ENCODE data around the gene AMIGO3.
"Not testable (repeated sequence)": the region's sequence is repeated elsewhere in the genome, so short reads cannot be mapped to it uniquely, and the experiment has no call there.

AMIGO3 gene

GRCh38 chr3:49719214-49719884 is at the start of gene AMIGO3:
TSS of gene AMIGO3 (minus strand) at chr3:49719684. CDS start at chr3:49719465, 219 bp downstream.
- peak; percentile 85 for DNase-seq

DNA sequence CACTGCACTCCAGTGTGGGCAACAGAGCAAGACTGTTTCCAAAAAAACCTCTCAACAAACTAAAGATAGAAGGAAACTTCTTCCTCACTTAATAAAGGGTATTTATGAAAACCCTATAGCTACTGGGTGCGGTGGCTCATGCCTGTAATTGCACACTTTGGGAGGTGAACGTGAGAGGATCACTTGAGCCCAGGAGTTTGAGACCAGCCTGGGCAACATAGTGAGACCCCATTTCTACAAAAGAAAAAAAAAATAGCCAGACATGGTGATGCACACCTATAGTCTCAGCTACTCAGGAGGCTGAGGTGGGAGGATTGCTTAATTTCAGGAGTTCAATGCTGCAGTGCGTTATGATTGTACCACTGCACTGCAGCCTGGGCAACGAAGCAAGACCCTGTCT is 44.5 kb upstream of the AMIGO3 start:
- DNase-seq: no peak

DNA sequence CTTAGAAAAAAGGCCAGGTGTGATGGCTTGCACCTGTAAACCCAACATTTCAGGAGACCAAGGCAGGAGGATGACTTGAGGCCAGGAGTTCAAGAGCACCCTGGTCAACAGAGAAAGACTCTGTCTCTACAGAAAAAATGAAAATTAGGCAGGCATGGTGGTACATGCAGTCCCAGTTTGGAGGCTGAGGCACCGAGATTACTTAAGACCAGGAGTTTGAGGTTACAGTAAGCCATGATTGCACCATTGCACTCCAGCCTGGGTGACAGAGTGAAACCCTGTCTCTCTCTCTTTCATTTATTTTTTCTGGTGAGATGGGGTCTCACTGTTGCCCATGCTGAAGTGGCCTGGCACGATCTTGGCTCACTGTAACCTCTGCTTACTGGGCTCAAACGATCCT is 42.2 kb upstream of the AMIGO3 start:
- no peak for DNase-seq

DNA sequence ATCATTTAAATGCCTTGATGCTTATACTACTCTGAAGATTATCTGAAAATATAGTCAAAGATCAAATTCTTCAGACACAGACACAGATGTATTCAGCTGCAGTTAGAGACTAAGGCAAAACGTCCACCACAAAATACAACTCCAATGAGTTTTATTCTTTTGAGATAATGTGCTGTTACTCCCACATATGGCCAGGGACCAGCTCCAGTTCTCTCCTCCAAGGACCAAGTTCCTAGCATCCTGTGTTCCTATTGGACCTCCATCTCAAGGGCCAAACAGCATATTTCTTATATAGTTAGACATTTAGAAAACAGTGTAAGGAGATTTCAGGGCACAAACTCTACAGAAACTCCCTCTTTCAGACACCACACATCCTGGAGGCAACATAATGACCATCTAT is 39.7 kb upstream of the AMIGO3 start:
- DNase-seq: no peak

GRCh38 chr3:49757197-49757596 is 37.7 kb upstream of the AMIGO3 start:
- DNase-seq: no peak

DNA sequence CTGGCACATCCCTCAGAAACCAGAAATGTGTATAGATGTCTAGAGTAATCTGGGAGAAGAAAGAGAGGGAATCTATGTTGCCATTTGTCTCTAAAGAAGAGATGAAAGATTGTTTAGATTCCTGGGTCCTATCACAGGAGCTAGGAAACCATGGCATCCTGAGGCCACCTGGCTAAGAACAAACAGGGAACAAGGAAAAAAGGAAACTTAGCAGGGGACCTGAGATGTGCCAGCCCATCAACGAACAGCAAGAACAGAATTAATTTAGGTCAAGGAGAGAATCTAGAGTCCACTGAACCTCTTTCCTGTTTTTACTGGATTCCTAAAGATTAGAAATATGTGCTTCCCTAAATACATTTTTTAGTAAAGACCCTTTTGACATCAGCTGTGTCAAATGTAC is 36.6 kb upstream of the AMIGO3 start:
- DNase-seq: no peak

- no peak for DNase-seq
Measured at GRCh38 chr3:49754536-49754935, 35.1 kb upstream of the AMIGO3 start.

- no peak for DNase-seq
Measured at GRCh38 chr3:49751501-49751900, 32.0 kb upstream of the AMIGO3 start.

DNA sequence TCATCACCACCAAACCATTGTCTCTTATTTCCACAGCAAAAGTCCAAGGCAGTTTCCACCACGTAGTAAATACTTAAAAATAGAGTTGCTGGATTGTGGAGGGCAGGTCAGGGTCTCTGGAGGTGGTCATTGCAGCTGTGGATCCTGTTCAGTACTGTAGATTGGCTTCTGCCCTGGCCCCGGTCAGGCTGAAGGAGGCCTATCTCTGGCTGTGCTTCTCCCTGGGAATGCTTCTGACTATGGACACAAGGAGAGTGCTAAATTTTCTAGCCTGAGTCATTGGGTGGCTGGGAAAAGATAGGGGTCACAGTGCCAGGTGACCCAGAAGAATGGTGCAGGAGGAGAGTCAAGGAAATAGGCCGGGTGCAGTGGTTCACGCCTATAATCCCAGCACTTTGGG is 30.6 kb upstream of the AMIGO3 start:
- no peak for DNase-seq

DNA sequence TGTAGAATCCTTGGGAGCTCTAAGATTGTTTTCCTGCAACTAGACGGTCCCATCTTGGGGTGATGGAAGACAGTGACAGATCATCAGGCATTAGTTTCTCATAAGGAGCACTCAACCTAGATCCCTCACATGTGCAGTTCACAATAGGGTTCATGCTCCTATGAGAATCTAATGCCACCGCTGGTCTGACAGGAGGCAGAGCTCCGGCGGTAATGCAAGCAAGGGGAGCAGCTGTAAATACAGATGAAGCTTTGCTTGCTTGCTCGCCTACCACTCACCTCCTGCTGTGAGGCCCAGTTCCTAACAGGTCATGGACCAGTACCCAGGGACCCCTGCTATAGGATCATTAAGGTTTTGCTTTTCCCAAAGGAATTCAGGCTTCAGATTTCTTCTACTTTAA is 29.4 kb upstream of the AMIGO3 start:
- DNase-seq: not testable (repeated sequence)

GRCh38 chr3:49747792-49748480 is 28.5 kb upstream of the AMIGO3 start:
- DNase-seq: no peak

DNA sequence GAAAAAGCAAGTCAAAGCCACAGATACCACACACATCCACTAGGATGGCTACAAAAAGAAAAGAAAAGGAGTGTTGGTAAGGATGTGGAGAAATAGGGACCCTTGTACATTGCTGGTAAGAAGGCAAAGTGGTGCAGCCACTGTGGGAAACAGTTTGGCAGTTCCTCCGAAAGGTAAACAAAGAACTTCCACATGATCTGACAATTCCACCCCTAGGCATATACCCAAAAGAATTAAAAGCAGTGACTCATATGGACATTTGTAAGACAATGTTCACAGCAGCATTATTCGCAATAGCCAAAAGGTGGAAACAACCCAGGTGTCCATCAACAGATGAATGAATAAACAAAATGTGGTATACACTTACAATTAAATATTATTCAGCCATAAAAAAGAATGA is 26.5 kb upstream of the AMIGO3 start:
- DNase-seq: no peak

GRCh38 chr3:49740427-49740826 is 20.9 kb upstream of the AMIGO3 start:
- DNase-seq: no peak

DNA sequence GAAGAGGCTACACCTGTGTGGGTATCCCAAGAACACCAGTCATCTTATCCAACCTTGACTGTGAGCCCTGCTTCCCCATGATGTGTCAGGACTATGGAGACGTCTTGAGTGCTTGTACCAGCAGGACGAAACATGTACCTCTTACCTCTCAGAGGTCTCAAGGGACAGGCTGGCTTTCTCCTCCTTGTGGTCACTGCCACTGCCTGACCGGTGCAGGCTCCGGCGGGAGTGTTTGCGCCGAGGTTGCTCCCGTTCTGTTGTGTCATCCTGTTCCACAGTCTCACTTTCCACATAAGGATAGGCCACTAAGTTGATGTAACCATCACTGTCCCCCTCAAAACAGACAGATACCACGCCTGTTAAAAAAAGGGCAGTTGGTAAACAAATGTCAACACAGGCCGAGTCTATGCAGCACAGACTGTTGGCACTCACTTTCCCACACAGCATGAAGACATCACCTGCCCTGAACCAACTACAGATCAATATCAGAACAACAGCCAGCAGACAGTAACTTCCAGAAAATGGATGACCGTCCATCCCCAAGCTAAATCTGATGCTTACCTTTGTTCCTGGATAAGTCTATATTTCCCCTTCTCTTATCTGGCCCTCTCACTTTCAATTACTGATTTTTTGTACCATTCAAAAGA is 18.7 kb upstream of the AMIGO3 start:
- no peak for DNase-seq

DNA sequence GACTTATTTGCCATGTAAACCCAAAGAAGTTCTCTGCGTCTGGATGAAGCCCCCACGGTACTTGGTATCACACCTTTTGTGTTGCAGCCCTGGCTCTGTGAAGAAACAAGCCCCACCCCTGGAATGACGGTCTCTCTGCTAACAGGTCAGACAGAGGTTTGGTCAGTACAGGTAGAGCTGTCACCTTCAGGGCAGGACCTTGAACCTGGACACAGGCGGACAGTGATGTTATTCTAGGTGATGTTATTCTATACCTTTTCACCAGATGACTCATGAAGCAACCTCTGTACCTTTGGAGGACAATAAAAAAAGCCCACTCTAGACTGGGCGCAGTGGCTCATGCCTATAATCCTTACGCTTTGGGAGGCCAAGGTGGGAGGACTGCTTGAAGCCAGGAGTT is 15.3 kb upstream of the AMIGO3 start:
- DNase-seq: no peak

DNA sequence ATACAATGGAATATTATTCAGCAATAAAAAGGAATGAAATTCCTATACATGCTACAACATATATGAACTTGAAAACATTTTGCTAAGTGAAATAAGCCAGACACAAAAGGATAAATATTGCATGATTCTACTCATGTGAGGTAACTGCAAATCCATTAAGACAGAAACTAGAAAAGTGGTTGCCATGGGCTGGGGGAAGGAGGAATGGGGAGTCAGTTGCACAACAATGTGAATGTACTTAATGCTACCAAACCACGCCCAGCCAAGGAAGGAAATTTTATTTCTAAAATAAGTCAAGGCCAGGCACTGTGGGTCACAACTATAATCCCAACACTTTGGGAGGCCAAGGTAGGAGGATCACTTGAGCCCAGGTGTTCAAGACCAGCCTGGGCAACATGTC is 14.1 kb upstream of the AMIGO3 start:
- DNase-seq: no peak

GRCh38 chr3:49732597-49732996 is 13.1 kb upstream of the AMIGO3 start:
- no peak for DNase-seq

GRCh38 chr3:49729966-49730609 is 10.6 kb upstream of the AMIGO3 start:
- no peak for DNase-seq

GRCh38 chr3:49727924-49728361 is 8.5 kb upstream of the AMIGO3 start:
- DNase-seq: no peak

DNA sequence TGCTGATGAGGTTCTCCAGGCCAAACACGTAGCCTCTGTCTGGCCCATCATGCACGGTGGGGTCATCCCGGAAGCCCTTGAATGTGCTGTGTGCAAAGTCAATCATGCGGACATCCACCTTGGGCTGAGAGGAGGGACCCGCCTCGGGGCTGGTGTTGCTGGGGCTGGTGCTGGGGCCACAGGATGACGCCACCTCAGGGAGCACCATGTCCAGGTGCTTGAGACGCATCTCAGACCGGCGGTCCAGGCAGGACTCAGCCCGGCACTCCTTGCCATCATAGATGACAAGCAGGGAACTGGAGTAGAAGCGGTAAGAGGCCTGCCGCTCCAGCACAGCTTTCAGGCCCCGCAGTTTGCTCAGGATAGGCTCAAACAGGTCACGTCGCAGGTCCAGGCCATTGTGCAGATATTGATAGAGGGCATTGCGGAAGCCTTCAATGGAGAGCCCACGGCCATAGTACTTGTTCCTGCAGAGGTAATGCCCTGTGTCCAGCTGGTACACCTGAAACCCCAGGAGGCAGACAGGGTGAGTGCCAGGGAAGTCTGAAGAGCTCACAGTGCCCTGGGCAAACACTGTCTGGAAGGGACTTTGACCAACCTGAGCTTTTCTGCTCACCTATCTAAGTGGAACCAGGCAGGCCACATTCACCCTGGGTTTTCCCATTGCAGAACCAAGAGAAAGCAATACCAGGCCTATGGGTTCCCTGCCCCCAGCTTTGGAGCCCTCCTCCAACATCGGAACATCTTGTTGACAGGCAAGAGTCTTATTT is 7.9 kb upstream of the AMIGO3 start:
- no peak for DNase-seq

GRCh38 chr3:49725906-49726681 is 6.6 kb upstream of the AMIGO3 start:
- DNase-seq: peak; percentile 9

DNA sequence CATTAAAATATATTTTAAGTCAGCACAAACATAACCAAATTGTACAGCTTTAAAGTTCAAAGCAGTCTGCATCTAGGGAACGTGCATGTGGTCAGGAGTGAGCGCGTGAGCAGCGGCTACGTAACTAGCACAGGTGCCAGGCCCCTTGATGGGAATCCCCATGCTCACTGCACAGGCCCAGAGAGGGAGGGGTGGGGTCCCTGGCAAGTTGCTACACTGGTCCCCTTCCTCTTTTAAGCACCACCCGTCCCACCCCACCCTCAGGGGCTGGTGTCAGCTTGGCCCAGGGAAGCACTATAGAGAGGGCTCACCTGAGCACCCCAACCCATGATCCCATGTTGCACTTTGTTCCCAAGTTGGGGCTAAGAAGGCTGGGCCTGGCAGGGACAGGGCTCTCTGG is 5.1 kb upstream of the AMIGO3 start:
- DNase-seq: no peak

All from NCI-H2029 (cell line).